DMS153 (cell line): ENCODE data around the gene PAWR.
A peak's percentile ranks its signal among the peaks of the same experiment; 100 is the strongest.
"Not testable (repeated sequence)": the region's sequence is repeated elsewhere in the genome, so short reads cannot be mapped to it uniquely, and the experiment has no call there.

Experiments used
- DNase-seq: peaks from one replicate; lab custom pipeline; 2025; lab: John Stamatoyannopoulos, UW

PAWR gene

DNA sequence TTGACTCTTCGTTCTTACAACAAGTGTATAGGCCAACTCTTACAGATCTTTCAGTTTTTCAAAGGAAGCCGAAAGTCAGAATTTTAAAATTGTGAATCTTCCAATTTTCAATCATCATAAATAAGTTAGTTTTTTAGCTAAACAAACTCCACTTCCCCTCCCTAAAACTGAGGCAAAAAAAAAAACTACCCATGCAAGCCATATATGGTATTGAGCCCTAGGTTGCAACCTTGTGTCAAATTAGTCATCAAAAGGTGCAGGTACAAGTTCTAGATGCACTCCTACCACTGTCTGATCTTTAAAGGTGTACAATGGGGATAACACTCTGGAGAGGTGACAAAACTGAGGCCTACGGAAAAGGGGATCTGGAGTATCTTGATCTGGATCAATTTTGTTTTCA, 97.9 kb downstream of the PAWR start:
- DNase-seq: no peak

DNA sequence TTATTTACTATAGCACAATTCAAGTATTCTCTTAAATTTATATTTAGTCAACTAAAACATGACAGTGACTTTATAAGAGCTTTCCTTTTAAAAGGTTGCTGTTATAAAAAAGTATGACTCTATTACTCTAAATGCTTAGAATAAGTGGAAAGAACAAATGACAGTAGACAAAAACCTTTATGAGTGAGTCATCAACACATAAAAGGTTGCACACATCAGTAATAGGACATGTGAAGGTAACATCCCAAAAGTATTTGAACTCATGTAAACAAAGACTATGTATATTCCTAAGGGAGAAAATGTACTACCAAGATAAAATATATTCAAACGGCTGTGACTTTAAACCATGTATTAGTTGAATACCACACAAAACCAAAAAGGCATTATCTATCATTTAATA, 98.8 kb downstream of the PAWR start:
- DNase-seq: no peak

DNA sequence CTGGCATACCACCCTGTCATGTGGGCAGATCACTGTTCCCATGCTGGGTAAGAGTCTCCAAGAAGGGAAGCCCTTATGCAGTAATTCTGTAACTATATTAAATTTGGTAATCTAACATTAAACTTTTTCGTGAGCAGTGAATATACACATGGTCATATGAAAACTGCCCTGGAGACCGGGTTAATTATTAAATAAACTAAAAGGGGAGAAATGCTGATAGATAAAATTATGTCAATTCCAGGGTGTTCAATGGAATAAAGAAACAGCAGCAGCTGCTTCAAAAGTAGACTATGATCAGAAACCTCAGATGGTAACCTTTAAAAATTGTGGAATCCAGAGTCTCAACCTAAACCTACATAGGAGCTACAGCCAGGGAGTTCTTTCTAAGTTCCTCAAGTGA, 100.0 kb downstream of the PAWR start:
- DNase-seq: no peak

DNA sequence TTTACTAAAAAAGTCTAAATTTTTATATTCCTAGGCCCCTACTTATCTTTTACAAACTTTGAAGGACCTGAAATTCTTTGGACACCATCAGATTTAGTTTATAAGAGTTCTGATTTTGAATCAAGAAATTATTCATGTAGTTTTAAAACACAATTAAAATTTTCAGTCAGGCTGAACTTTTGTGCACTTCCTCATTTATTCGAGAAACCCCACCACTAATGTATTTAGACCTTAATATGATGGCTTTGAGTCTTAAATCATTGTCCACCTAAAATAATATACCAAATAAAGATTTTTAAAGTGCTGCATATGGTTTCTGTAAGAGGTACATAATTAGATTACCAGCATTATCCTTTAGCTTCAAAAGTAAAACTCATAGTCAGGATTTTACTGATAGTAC, 103.4 kb downstream of the PAWR start:
- DNase-seq: no peak

DNA sequence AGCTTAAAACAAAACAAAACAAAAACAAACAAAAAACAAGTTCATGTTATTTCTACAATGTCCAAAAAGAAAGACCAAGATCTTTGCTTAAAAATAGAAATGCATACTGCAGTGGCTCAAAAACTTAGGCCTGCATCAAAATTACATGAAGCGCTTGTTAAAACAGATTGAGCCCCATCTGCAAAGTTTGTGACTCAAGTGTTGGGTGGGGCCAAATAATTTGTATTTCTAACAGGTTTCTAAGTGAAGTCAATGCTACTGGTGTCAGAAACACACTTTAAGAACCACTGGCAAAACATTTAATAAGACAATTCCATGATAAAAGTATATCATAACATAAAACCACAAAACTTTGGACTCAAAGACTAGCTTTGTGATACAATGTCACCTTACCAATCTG, 105.6 kb downstream of the PAWR start:
- no peak for DNase-seq

DNA sequence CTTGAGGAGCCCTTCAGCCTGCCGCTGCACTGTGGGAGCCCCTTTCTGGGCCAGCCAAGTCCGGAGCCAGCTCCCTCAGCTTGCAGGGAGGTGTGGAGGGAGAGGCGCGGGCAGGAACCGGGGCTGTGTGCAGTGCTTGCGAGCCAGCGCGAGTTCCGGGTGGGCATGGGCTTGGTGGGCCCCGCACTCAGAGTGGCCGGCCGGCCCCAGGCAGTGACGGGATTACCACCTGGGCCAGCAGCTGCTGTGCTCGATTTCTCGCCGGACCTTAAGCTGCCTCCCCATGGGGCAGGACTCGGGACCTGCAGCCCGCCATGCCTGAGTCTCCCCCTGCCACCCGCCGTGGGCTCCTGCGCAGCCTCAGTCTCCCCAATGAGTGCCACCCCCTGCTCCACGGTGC, 116.9 kb downstream of the PAWR start:
- DNase-seq: no peak

DNA sequence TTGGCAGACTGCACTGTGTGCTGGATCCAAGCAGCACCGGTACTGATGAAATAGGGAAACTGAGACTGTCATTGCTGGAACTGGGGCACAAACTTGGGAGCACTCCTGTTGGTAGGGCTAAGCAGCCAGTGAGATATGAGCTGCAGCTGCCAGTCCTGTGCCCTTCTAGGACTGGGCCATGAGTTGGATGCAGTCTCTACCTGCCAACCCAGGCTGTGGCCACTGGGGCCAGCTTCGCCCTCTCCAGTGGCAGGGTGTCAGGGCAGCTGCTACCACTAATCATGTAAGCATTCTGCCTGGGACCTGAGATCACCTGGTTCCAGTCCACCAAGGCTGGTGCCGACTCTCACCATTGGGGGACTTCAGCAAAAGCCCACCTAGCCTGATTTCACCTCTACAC, 121.1 kb downstream of the PAWR start:
- no peak for DNase-seq

DNA sequence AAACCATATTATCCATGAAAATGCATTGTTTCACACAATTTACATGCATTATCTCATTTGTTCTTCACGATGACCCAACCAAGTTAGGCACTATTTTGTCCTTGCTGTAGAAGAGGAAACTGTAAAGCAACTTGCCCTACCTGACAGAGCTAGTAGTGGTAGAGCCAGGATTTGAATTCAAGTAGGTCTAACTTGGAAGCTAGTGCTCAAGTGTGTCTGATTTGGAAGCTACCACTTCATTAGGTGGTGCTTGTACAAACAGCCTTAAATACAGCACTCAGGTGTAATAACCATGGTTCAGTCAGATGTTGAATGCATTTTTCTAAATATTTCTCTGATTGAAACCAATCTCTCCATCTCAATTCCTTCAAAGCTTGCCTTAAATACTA, 123.6 kb downstream of the PAWR start:
- no peak for DNase-seq

DNA sequence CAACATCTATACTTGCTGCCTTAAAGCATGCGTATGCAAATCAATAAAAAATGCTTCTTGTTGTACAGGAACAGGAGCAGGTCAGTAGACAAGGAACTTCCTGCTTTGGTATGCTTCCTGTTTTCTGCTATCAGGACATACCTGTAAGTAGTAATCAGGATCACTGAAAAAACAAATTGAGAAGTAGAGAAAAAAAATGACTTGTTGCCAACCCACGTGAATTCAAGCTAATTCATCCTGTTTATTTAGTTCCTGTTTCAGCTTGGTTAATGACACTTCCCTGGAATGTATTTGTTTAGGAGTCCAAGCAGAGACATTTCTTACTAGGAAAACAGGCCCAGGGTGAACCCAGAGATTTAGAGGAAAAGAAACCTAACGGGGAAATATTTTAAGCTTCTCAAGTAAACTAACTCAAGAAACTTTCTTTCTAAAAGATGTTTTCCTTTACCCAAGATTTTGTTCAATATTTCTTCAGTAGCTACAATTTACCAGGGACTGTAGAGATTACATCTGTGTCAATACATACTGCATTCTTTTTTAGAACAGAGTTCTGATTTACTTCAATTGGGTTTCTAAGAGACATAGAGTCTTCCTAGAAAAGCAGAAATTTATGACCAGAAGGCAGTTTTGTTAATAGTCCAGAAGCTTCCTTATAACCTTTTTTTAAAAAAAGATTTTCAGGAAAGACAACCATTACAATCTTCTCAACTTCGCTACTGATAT, 124.2 kb downstream of the PAWR start:
- peak; percentile 43 for DNase-seq

DNA sequence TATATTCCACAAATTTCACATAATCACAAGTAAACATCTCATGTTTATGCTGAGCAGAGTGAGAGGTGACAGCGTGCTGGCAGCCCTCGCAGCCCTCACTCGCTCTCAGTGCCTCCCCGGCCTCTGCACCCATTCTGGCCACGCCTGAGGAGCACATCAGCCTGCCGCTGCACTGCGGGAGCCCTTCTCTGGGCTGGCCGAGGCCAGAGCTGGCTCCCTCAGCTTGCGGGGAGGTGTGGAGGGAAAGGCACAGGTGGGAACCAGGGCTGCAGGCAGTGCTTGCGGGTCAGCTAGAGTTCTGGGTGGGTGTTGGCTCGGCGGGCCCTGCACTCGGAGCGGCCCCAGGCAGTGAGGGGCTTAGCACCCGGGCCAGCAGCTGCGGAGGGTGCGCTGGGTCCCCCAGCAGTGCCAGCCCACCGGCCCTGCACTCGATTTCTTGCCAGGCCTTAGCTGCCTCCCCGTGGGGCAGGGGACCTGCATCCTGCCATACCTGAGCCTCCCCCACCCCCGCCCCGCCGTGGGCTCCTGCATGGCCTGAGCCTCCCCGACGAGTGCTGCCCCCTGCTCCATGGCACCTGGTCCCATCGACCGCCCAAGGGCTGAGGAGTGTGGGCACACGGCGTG, 125.9 kb downstream of the PAWR start:
- DNase-seq: not testable (repeated sequence)

DNA sequence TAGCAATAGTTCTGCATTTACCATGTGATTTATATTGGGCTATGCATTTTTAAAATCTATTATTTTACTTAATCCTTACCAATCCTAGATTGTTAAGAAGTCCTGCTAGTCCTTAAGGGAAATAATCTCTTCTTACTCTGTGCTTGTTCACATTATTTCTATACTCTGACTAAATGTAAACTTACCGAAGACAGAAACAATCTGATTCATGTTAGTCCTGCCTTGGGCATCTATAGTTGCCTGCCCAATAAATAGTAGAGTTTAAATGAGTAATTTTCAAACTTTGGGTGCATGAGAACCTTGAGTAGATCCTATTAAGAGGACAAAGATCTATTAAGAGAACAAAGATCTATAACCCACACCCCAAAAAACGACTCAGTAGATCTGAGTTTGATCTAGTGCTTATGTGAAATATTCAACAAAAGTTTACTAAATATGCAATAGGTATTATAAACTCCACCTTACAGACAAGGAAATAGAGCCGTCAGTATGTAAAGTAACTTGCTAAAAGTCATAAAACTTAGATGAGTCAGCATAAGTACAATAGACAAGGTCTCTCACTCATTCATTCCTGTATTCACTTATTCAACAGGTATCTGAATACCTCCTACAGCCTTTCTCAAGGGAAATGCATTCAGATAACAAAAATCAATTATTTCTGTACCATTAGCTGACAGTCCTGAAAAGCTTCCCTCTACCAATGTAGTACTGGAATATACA, 127.6 kb downstream of the PAWR start:
- DNase-seq: no peak

DNA sequence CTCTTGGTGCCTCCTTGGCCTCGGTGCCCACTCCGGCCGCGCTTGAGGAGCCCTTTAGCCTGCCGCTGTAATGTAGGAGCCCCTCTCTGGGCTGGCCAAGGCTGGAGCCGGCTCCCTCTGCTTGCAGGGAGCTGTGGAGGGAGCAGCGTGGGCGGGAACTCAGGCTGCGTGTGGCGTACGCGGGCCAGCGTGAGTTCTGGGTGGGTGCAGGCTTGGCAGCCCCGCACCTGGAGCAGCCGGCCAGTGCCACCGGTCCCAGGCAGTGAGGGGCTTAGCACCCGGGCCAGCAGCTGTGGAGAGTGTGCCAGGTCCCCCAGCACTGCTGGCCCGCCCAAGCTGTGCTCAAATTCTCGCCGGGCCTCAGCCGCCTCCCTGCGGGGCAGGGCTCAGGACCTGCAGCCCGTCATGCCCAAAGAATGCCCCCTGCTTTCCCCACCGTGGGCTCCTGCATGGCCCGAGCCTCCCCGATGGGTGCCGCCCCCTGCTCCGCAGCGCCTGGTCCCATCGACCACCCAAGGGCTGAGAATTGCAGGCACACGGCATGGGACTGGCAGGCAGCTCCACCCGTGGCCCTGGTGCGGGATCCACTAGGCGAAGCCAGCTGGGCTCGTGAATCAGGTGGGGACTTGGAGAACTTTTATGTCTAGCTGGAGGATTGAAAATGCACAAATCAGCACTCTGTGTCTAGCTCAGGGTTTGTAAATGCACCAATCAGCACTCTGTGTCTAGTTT, 129.2 kb downstream of the PAWR start:
- no peak for DNase-seq

DNA sequence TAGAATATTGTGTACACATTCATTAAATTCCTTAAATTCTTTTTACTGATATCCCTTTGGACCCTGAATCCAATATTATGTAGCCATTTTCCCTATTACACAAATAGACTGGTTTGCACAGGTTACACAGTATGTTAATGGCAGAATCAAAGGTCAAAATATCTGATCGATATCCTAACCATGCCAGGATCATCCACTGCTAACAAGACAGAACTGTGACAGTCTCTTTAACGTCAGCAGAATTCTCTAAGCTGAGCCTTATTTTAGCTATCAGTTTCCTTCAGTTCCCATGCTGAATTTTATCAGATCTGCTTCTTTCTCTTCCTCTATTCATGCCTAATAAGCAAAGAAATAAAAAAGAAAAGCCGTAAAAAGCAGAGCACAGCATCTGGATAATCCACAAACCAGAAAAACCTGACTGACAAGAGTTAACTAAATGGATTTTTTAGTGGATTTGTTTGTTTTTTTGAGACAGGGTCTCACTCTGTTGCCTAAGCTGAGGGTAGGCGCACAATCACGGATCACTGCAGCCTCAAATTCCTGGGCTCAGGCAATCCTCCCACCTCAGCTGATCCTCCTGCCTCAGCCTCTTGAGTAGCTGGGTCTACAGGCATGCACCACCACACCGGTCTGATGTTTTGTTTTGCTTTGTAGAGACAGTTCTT, 130.4 kb downstream of the PAWR start:
- no peak for DNase-seq

DNA sequence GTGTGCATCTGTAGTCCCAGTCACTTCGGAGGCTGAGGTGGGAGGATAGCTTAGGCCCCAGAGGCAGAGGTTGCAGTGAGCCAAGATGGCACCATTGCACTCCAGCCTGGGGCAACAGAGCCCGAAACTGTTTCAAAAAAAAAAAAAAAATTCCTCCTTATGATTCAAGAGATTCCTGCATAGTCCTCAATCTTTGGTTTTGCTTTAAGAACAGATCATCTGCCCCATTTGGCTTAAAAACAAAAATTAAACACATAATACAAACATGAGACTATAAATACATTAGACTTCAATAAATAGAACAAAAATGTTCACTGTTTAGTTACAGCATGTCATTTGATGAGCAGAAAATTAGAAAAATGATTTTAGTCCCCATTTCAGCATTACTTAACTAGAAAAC, 131.2 kb downstream of the PAWR start:
- no peak for DNase-seq

DNA sequence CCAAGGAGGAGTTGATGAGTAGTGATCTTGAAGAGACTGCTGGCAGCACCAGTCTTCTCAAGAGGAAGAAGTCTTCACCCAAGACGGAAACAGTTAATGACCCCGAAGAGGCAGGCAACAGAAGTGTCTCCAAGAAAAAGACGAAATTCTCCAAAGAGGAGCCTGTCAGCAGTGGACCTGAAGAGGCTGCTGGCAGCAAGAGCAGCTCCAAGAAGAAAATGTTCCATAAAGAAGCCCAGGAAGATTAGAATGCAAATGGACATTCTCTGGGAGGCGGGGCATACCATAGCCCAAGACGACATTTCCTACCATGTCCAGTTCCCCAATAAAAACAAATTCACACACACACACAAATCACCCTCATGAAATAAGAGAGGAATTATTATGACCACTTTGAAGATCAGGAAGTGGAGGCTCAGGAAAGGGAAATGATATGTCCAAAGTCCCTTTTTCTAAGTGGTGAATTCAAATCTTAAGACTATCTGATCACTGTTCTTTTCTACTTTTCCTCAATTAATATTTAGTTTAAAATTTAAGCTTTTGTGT, 131.8 kb downstream of the PAWR start:
- no peak for DNase-seq

DNA sequence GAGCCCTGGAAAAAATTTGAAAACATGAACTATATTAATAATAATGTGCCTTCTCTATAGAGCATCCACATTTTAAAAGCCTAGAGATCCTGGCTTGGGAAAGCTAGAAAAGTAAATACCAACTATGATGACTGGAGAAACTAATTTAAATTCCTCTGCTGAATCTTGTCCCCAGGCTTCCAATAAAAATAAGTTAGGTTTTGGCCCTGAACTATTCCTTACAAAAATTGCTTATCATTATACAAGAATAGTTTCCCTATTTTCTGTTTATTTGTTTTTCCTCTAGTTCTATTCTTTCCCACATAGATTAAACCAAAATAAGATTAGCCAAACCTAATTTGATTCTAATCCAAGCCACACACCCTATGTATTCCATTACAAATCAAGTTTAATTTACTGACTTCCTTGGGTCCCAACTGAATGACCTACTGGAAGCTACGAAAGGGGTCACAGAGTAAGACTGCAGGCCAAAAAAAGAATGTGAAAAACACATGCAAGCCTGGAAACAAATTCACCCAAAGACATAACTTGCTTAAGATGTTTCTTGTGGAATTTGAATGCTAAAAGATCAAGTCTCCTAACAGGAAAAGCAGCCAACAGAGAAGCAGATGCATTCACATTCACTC, 133.0 kb downstream of the PAWR start:
- DNase-seq: no peak

DNA sequence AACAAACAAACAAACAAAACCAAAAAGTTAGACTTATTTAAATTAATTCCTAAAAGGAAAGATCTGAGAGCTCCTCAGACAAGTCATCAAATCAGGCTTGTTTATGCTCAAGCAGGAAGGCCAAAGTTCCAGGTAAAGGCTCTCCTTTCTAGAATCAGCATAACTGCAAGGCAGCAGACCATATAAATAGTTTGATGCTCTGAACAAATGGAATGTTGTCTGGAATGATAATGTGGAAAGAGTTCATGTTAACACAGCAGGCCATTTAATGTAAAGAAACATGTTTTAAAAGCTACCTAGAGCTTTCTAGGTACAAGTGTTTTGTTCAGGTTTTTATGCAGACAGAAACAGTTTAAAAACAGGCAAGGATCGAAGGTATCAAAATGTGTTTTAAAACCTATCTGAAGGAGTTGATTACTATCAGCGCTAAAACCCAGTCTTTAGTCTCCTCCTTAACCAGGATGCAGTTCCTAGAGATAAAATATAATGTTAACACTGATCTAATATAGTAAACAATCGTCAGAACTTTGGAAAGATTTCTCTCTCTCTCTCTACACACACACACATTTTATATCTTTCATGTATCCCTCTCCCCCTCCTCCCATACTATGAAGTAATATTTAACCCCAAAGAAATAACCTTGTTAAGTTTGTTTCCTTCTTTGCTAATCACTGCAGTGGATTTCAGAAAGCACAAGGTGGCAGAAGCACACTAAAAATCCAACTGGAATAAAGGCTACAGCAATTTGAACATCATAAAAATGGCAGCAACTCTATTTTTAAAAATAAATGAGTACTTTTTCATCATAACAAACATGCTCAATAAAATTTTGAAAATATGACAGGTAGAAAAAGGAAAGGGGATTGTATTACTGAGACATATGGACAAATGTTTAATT, 135.5 kb downstream of the PAWR start:
- DNase-seq: no peak

DNA sequence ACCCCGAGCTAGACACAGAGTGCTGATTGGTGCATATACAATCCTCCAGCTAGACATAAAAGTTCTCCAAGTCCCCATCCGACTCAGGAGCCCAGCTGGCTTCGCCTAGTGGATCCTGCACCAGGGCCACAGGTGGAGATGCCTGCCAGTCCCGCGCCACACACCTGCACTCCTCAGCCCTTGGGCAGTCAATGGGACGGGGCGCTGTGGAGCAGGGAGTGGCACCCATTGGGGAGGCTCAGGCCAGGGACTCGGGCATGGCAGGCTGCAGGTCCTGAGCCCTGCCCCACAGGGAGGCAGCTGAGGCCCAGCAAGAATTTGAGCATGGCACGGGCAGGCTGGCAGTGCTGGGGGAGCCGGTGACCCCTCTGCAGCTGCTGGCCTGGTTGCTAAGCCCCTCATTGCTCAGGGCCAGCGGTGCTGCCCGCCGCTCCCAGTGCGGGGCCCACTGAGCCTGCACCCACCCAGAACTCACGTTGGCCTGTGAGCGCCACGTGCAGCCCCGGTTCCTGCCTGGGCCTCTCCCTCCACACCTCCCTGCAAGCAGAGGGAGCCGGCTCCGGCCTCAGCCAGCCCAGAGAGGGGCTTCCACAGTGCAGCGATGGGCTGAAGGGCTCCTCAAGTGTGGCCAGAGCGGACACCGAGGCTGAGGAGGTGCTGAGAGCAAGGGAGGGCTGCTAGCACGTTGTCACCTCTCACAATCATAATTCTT, 136.7 kb downstream of the PAWR start:
- no peak for DNase-seq

DNA sequence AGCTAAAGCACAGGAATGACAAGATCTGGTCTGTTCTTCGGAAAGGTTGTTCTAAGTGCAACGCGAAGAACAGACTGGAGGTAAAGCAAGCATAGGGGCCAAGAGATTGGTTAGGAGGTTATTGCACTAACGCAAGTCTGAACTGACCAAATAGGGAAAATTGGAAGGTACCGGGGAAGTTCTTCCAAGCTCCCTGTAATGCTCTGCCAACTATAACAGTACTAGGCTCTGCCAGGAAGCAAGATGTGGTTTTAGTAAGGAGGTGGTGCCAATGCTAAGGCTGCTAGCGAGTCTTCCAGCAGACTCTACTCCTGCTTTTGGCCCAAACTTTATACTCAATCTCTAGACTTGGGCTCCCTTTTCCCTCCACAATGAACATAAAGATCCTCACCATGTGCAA, 138.6 kb downstream of the PAWR start:
- no peak for DNase-seq
